Smooth muscle cell (in vitro differentiated cells): ENCODE data around the gene HMGN4. TPM values are rescaled to one million over a fixed set of nuclear protein-coding genes. Genes with fewer than 3 reads are reported as not detected.

Experiments
- DNase-seq: peaks from one replicate; lab custom pipeline; 2025; ENCODE audit not compliant: unreplicated experiment; lab: John Stamatoyannopoulos, UW
- H2AFZ ChIP-seq: fragments of 200-600 bp; sonication (generic); 2 replicates; pipeline ENCODE4 v1.6.0; 2016; ENCODE audit warnings: antibody characterized with exemption, low read depth, mild to moderate bottlenecking
- H3F3A ChIP-seq: fragments of 200-600 bp; sonication (generic); 2 replicates; pipeline ENCODE4 v1.6.0; 2017; ENCODE audit warnings: antibody characterized with exemption, low read depth
- H3K27ac ChIP-seq: fragments of 200-600 bp; sonication (generic); 2 replicates; pipeline ENCODE4 v1.5.1; 2016; ENCODE audit warnings: low read depth, mild to moderate bottlenecking
- H3K27me3 ChIP-seq: fragments of 200-600 bp; sonication (generic); 2 replicates; pipeline ENCODE4 v1.6.1; 2016; ENCODE audit warnings: low read depth, mild to moderate bottlenecking
- H3K36me3 ChIP-seq: fragments of 200-600 bp; sonication (generic); 2 replicates; pipeline ENCODE4 v1.5.1; 2016; ENCODE audit warnings: low read depth
- H3K4me1 ChIP-seq: fragments of 200-600 bp; sonication (generic); 2 replicates; pipeline ENCODE4 v1.5.1; 2016; ENCODE audit warnings: low read depth
- H3K4me2 ChIP-seq: fragments of 200-600 bp; sonication (generic); 2 replicates; pipeline ENCODE4 v1.6.0; 2016; ENCODE audit warnings: mild to moderate bottlenecking
- H3K4me3 ChIP-seq: fragments of 200-600 bp; sonication (generic); 2 replicates; pipeline ENCODE4 v1.5.1; 2016; ENCODE audit warnings: mild to moderate bottlenecking
- H3K79me2 ChIP-seq: fragments of 200-600 bp; sonication (generic); 2 replicates; pipeline ENCODE4 v1.6.0; 2016; ENCODE audit warnings: low read depth, mild to moderate bottlenecking
- H3K9ac ChIP-seq: fragments of 200-600 bp; sonication (generic); 2 replicates; pipeline ENCODE4 v1.6.0; 2016; ENCODE audit warnings: low read depth
- H3K9me3 ChIP-seq: fragments of 200-600 bp; sonication (generic); replicated peaks from 2 replicates; pipeline ENCODE4 v1.5.1; 2016; ENCODE audit warnings: low read depth
- H4K20me1 ChIP-seq: fragments of 200-600 bp; sonication (generic); 2 replicates; pipeline ENCODE4 v1.6.0; 2016; ENCODE audit warnings: low read depth
- CTCF ChIP-seq: fragments of 200-600 bp; sonication (generic); IDR thresholded peaks from 2 replicates; pipeline ENCODE4 v1.5.1; 2017; ENCODE audit warnings: borderline replicate concordance, mild to moderate bottlenecking, antibody characterized with exemption; ENCODE audit not compliant: insufficient read depth, poor library complexity, severe bottlenecking
- WGBS: methylation state at CpG from one replicate; pipeline ENCODE4 v1.1.7; 2016; ENCODE audit warnings: low lambda C conversion rate; 5-methylcytosine and 5-hydroxymethylcytosine counted together
- polyA plus RNA-seq: library from polyadenylated mRNA; unstranded; fragments of >200 nt; fragmentation: Nextera tagmentation; extraction: Ambion mirVana; gene quantifications from 2 replicates; pipeline ENCODE4 v1.2.1, GENCODE V29; 2016
- total RNA-seq: library from RNA; depleted of rRNA; stranded (reverse); fragments of >200 nt; gene quantifications from 2 replicates; pipeline ENCODE4 v1.2.3, GENCODE V29; 2014

The HMGN4 gene
- total and polyA plus RNA-seq, 2 experiments from 2014 or later: 39.4 to 53.6 TPM

GRCh38 chr6:26578279-26578678 lies 40.1 kb downstream of the HMGN4 start:
- no peaks in the 10 kb centered on the region for H3K9me3 ChIP-seq
- H3K4me2 ChIP-seq: no peak overlapping the region
- no peaks in the 10 kb centered on the region for H3K36me3 ChIP-seq
- H2AFZ ChIP-seq: no peak overlapping the region
- H3K27ac ChIP-seq: no peak overlapping the region
- no peak overlapping the region for H3K4me3 ChIP-seq
- 91% methylated on average over 6 of the region's 6 CpGs for WGBS
- no peaks in the 10 kb centered on the region for H4K20me1 ChIP-seq
- no peaks in the 10 kb centered on the region for H3K4me1 ChIP-seq
- H3K79me2 ChIP-seq: no peaks in the 10 kb centered on the region
- no peaks in the 10 kb centered on the region for H3F3A ChIP-seq
- DNase-seq: no peak
- H3K27me3 ChIP-seq: peaks cover 9% of the 10 kb centered on the region
- TF ChIP-seq CTCF: no peak
- H3K9ac ChIP-seq: no peak overlapping the region

- no peaks in the 10 kb centered on the region for H3K79me2 ChIP-seq
- H3K9me3 ChIP-seq: no peaks in the 10 kb centered on the region
- no peak for TF ChIP-seq CTCF
- H3K4me2 ChIP-seq: no peak overlapping the region
- no peak overlapping the region for H3K9ac ChIP-seq
- no peak for DNase-seq
- H3F3A ChIP-seq: no peaks in the 10 kb centered on the region
- no peaks in the 10 kb centered on the region for H4K20me1 ChIP-seq
- 100% methylated on average over 1 of the region's 1 CpG for WGBS
- H3K4me3 ChIP-seq: no peak overlapping the region
- no peak overlapping the region for H2AFZ ChIP-seq
- H3K4me1 ChIP-seq: no peaks in the 10 kb centered on the region
- peaks cover 14% of the 10 kb centered on the region for H3K27me3 ChIP-seq
- no peaks in the 10 kb centered on the region for H3K36me3 ChIP-seq
- H3K27ac ChIP-seq: no peak overlapping the region
Observed at GRCh38 chr6:26578741-26579140, 40.6 kb downstream of the HMGN4 start.

- no peak overlapping the region for H3K4me3 ChIP-seq
- 79% methylated on average over 4 of the region's 4 CpGs for WGBS
Observed at GRCh38 chr6:26581164-26581915, 43.2 kb downstream of the HMGN4 start.

More at GRCh38 chr6:26581164-26581915, 43.2 kb downstream of the HMGN4 start:
- Histone ChIP-seq H3K9me3 (no peaks in the 10 kb centered on the region), H3K9ac (no peak overlapping the region), H2AFZ (no peak overlapping the region), H3K79me2 (no peaks in the 10 kb centered on the region), H3F3A (no peaks in the 10 kb centered on the region), H4K20me1 (no peaks in the 10 kb centered on the region), H3K27me3 (peaks cover 40% of the 10 kb centered on the region), H3K4me1 (no peaks in the 10 kb centered on the region), H3K27ac (no peak overlapping the region), H3K4me2 (no peak overlapping the region), H3K36me3 (no peaks in the 10 kb centered on the region)
- TF ChIP-seq CTCF: no peak
- DNase-seq: no peak
